Fibroblast of villous mesenchyme (primary cell): Measurements from ENCODE around the gene CYP21A2. TPM values are rescaled to one million over a fixed set of nuclear protein-coding genes. Genes with fewer than 3 reads are reported as not detected.

ENCODE experiments used
- DNase-seq: peaks from one replicate; pipeline ENCODE4 v3.0.0-alpha.2; 2010; ENCODE audit warnings: low read depth
- H3K4me3 ChIP-seq: 2 replicates; pipeline ENCODE4 v1.5.1; 2011; ENCODE audit warnings: low read depth, mild to moderate bottlenecking, low read length
- CTCF ChIP-seq: IDR thresholded peaks from 2 replicates; pipeline ENCODE4 v1.5.1; 2012; ENCODE audit warnings: low read depth, mild to moderate bottlenecking, low read length; ENCODE audit not compliant: insufficient read depth
- total RNA-seq: library from RNA; depleted of rRNA; stranded (reverse); fragments of >200 nt; gene quantifications from 2 replicates; pipeline ENCODE4 v1.2.3, GENCODE V29; 2012

CYP21A2 gene
- total RNA-seq, 1 donor, result under 0.01 TPM

- no peak for TF ChIP-seq CTCF
- no peak for DNase-seq
- H3K4me3 ChIP-seq, result no peak overlapping the region
Observed at GRCh38 chr6:32068867-32069266, 30.7 kb downstream of the CYP21A2 start.

GRCh38 chr6:32069460-32069859, 31.2 kb downstream of the CYP21A2 start:
- DNase-seq, result no peak
- H3K4me3 ChIP-seq, result no peak overlapping the region
- TF ChIP-seq CTCF, result no peak

GRCh38 chr6:32069878-32070515, 31.8 kb downstream of the CYP21A2 start:
- no peak overlapping the region for H3K4me3 ChIP-seq
- TF ChIP-seq CTCF, result no peak
- no peak for DNase-seq

GRCh38 chr6:32070814-32071543, 32.8 kb downstream of the CYP21A2 start:
- DNase-seq, result no peak
- H3K4me3 ChIP-seq, result no peak overlapping the region
- no peak for TF ChIP-seq CTCF

- DNase-seq, result no peak
- no peak for TF ChIP-seq CTCF
- H3K4me3 ChIP-seq, result no peak overlapping the region
Observed at GRCh38 chr6:32073101-32073500, 34.9 kb downstream of the CYP21A2 start.

- H3K4me3 ChIP-seq, result no peak overlapping the region
- TF ChIP-seq CTCF, result no peak
- DNase-seq, result no peak
Observed at GRCh38 chr6:32073613-32074012, 35.4 kb downstream of the CYP21A2 start.
